ENCODE results near the gene SIDT2.

SIDT2 gene

DNA sequence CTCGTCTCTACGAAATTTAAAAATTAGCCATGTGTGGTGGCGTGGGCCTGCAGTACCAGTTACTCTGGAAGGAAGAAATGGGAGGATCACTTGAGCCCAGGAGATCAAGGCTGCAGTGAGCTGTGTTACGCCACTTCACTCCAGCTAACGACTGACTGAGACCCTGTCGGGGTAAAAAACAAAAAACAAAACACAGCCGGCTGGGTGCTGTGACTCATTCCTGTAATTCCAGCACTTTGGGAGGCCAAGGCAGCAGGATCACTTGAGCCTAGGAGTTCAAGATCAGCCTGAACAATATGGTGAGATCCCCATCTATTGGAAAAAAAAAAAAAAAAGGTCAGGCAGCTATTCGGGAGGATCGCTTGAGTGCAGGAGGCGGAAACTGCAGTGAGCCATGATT is 32.0 kb upstream of the SIDT2 start:
- H3K9me3 ChIP-seq (ENCODE audit: low read length) = no peaks in the 10 kb centered on the region
- H3K4me3 ChIP-seq (ENCODE audit: low read depth in 1 of 2, low read length in 2 of 2) = no peak overlapping the region
- no peak overlapping the region for H3K9ac ChIP-seq (ENCODE audit: low read length)
- H3K27ac ChIP-seq (ENCODE audit: low read depth, low read length) = no peak overlapping the region
- no peaks in the 10 kb centered on the region for H3K27me3 ChIP-seq (ENCODE audit: control insufficient read depth in 1 of 2, insufficient read depth in 2 of 2, low read length in 2 of 2)
- H3K4me1 ChIP-seq (ENCODE audit: insufficient read depth, low read length) = peaks cover 28% of the 10 kb centered on the region
- no peaks in the 10 kb centered on the region for H3K36me3 ChIP-seq (ENCODE audit: insufficient read depth, low read length)

DNA sequence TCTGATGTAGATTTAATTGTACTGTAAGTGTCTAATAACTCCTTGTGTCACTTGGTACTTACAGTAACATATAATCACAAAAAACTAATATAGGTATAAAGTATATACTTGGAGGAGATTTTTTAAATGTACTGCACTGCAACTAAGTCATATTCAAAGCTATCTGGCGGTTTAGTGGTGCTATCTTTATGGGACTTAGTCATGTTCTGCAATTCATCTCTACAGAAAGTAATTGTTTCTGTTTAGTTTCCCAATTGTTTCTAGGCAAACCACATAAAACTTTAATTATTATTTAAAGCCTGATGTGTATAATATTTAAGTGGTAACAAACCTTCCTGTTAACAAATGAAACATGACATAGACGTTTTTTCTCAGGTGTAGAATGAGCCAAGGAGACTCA is 26.5 kb upstream of the SIDT2 start:
- Histone ChIP-seq H3K27me3 (ENCODE audit: control insufficient read depth in 1 of 2, insufficient read depth in 2 of 2, low read length in 2 of 2) (no peaks in the 10 kb centered on the region), H3K4me1 (ENCODE audit: insufficient read depth, low read length) (peaks cover 12% of the 10 kb centered on the region), H3K9ac (ENCODE audit: low read length) (no peak overlapping the region), H3K36me3 (ENCODE audit: insufficient read depth, low read length) (peaks cover 7% of the 10 kb centered on the region), H3K9me3 (ENCODE audit: low read length) (no peaks in the 10 kb centered on the region), H3K27ac (ENCODE audit: low read depth, low read length) (no peak overlapping the region), H3K4me3 (ENCODE audit: low read depth in 1 of 2, low read length in 2 of 2) (no peak overlapping the region)

DNA sequence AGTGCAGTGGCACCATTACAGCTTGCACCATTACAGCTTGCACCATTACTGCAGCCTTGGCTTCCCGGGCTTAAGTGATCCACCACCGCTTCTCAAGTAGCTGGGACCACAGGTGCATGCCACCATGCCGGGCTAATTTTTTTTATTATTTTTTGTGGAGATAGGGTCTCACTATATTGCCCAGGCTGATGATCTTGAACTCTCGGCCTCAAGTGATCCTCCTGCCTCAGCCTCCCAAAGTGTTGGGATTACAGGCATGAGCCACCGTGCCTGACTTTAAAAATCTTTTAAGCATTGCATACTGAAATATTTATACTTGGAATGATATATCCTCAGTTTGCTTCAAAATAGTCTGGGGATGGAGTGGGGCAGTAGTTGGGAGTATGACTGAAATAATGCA is 24.1 kb upstream of the SIDT2 start:
- Histone ChIP-seq H3K4me1 (ENCODE audit: insufficient read depth, low read length) (peaks cover 3% of the 10 kb centered on the region), H3K9me3 (ENCODE audit: low read length) (no peaks in the 10 kb centered on the region), H3K27ac (ENCODE audit: low read depth, low read length) (no peak overlapping the region), H3K9ac (ENCODE audit: low read length) (no peak overlapping the region), H3K36me3 (ENCODE audit: insufficient read depth, low read length) (peaks cover 7% of the 10 kb centered on the region), H3K27me3 (ENCODE audit: control insufficient read depth in 1 of 2, insufficient read depth in 2 of 2, low read length in 2 of 2) (no peaks in the 10 kb centered on the region), H3K4me3 (ENCODE audit: low read depth in 1 of 2, low read length in 2 of 2) (no peak overlapping the region)

DNA sequence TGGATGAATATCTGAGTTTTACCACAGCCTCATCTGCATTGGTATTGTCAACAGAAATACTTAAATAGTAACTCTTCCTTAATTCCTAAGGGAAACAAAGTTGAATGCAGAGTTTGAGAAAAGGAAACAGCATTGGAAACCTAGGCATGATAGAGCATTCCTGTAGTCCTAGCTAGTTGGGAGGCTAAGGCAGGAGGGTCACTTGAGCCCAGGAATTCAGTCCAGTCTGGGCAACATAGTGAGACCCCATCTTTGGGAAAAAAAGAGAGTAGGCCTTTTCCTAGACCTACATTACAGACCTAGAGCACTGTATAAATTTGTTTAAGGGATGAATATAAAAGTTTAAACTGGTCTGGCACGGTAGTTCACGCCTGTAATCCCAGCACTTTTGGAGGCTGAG is 21.0 kb upstream of the SIDT2 start:
- H3K27me3 ChIP-seq (ENCODE audit: control insufficient read depth in 1 of 2, insufficient read depth in 2 of 2, low read length in 2 of 2) = no peaks in the 10 kb centered on the region
- no peaks in the 10 kb centered on the region for H3K9me3 ChIP-seq (ENCODE audit: low read length)
- H3K4me1 ChIP-seq (ENCODE audit: insufficient read depth, low read length) = no peaks in the 10 kb centered on the region
- H3K4me3 ChIP-seq (ENCODE audit: low read depth in 1 of 2, low read length in 2 of 2) = no peak overlapping the region
- H3K9ac ChIP-seq (ENCODE audit: low read length) = no peak overlapping the region
- no peak overlapping the region for H3K27ac ChIP-seq (ENCODE audit: low read depth, low read length)
- peaks cover 26% of the 10 kb centered on the region for H3K36me3 ChIP-seq (ENCODE audit: insufficient read depth, low read length)

DNA sequence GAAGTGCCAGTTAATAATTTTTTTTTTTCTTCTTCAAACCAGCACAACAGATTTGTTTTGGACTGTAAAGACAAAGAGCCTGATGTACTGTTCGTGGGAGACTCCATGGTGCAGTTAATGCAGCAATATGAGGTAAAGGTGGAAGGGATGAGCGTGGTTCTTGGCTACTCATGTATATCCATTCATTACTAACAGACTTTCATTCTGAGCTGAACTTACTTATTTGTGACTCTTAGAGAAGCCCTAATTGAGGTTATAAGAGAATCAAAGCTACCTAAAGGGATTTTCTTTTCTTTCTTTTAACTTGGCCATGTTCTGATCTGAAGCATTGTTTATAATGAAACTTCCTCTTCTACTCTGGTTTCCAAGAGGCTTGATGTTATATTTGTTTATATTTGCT is 18.7 kb upstream of the SIDT2 start:
- Histone ChIP-seq H3K36me3 (ENCODE audit: insufficient read depth, low read length) (peaks cover 39% of the 10 kb centered on the region), H3K27ac (ENCODE audit: low read depth, low read length) (no peak overlapping the region), H3K9ac (ENCODE audit: low read length) (no peak overlapping the region), H3K4me3 (ENCODE audit: low read depth in 1 of 2, low read length in 2 of 2) (no peak overlapping the region), H3K27me3 (ENCODE audit: control insufficient read depth in 1 of 2, insufficient read depth in 2 of 2, low read length in 2 of 2) (no peaks in the 10 kb centered on the region), H3K9me3 (ENCODE audit: low read length) (no peaks in the 10 kb centered on the region), H3K4me1 (ENCODE audit: insufficient read depth, low read length) (no peaks in the 10 kb centered on the region)

DNA sequence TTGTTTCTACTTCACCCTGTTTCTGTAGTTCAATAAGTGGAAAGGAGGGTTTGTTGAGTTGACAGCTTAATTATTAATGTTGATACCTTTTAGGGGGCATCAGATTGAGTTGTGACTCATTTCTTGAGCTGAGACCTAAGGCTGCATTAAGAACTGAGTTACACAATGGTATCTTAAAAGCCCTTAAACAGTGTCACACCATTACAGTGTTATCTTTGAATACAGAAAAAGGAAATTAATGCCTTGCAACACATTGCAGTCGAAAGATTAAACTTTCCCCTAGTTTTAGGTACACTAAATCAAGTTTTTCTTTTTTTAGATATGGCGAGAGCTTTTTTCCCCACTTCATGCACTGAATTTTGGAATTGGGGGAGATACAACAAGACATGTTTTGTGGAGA is 17.7 kb upstream of the SIDT2 start:
- H3K36me3 ChIP-seq (ENCODE audit: insufficient read depth, low read length) = peaks cover 44% of the 10 kb centered on the region
- no peaks in the 10 kb centered on the region for H3K9me3 ChIP-seq (ENCODE audit: low read length)
- no peak overlapping the region for H3K9ac ChIP-seq (ENCODE audit: low read length)
- no peaks in the 10 kb centered on the region for H3K4me1 ChIP-seq (ENCODE audit: insufficient read depth, low read length)
- H3K27ac ChIP-seq (ENCODE audit: low read depth, low read length) = no peak overlapping the region
- no peaks in the 10 kb centered on the region for H3K27me3 ChIP-seq (ENCODE audit: control insufficient read depth in 1 of 2, insufficient read depth in 2 of 2, low read length in 2 of 2)
- H3K4me3 ChIP-seq (ENCODE audit: low read depth in 1 of 2, low read length in 2 of 2) = no peak overlapping the region

DNA sequence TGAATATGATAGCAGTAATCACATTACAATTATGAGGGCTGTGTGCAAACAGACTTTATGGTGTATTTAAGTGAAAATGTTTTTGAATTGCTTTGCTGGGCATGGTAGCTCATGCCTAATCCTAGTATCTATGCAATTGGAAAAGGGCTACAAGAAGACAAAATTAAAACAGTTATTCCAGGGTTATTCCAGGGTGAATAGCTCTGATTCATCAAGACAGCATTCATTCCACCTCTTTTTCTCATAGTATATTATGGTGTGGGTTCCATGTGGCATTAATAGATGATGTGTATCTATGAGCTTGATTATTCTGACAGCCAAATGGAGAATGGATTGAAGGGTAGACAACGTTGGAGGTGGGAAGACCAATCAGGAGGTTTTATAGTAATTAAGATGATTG is 12.1 kb upstream of the SIDT2 start:
- H3K27me3 ChIP-seq (ENCODE audit: control insufficient read depth in 1 of 2, insufficient read depth in 2 of 2, low read length in 2 of 2) = no peaks in the 10 kb centered on the region
- H3K36me3 ChIP-seq (ENCODE audit: insufficient read depth, low read length) = peaks cover 44% of the 10 kb centered on the region
- H3K9me3 ChIP-seq (ENCODE audit: low read length) = no peaks in the 10 kb centered on the region
- no peak overlapping the region for H3K27ac ChIP-seq (ENCODE audit: low read depth, low read length)
- no peak overlapping the region for H3K4me3 ChIP-seq (ENCODE audit: low read depth in 1 of 2, low read length in 2 of 2)
- no peak overlapping the region for H3K9ac ChIP-seq (ENCODE audit: low read length)
- peaks cover 13% of the 10 kb centered on the region for H3K4me1 ChIP-seq (ENCODE audit: insufficient read depth, low read length)

DNA sequence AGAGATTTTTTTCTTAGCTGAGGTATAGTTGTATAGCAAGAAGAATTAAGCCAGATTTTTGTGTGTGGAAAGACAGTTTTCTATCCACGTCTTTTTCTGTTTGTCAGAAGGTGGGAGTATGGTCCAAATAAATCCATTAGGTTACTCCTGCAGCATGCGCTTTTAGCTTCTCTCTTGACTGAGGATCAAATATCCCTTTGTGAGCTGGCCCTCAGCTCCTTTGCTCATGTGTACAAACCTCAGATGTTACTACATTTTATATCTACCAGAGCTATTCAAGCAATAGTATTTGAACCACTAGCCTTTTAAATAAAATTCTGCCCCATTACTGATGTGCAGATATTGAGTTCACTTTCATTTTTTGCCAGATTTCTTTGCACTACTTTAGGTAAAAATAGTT is 8.8 kb upstream of the SIDT2 start:
- H3K4me3 ChIP-seq (ENCODE audit: low read depth in 1 of 2, low read length in 2 of 2) = no peak overlapping the region
- H3K27me3 ChIP-seq (ENCODE audit: control insufficient read depth in 1 of 2, insufficient read depth in 2 of 2, low read length in 2 of 2) = no peaks in the 10 kb centered on the region
- H3K4me1 ChIP-seq (ENCODE audit: insufficient read depth, low read length) = peaks cover 13% of the 10 kb centered on the region
- no peak overlapping the region for H3K27ac ChIP-seq (ENCODE audit: low read depth, low read length)
- H3K36me3 ChIP-seq (ENCODE audit: insufficient read depth, low read length) = peaks cover 22% of the 10 kb centered on the region
- H3K9ac ChIP-seq (ENCODE audit: low read length) = no peak overlapping the region
- H3K9me3 ChIP-seq (ENCODE audit: low read length) = no peaks in the 10 kb centered on the region

DNA sequence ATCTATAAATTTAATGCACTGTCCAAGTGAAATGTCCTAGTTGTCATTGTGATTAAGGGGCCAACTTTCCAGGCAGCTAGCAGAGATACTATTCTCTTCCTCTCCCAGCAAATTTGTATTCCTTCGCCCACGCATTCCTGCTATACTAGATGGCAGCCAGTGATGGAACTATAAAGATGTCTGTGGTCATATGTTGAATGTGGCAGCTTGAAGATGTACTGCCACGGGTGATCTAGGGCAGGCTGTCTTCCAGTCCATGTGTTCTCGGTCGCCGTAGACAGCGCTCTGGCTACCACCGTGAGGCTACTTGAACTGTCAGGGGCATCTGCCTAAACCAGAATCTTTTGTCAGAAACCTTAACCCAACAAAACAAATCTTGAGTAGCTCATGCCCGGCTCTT is 8.3 kb upstream of the SIDT2 start:
- no peak overlapping the region for H3K4me3 ChIP-seq (ENCODE audit: low read depth in 1 of 2, low read length in 2 of 2)
- no peak overlapping the region for H3K9ac ChIP-seq (ENCODE audit: low read length)
- H3K4me1 ChIP-seq (ENCODE audit: insufficient read depth, low read length) = peaks cover 13% of the 10 kb centered on the region
- H3K27ac ChIP-seq (ENCODE audit: low read depth, low read length) = no peak overlapping the region
- peaks cover 21% of the 10 kb centered on the region for H3K36me3 ChIP-seq (ENCODE audit: insufficient read depth, low read length)
- no peaks in the 10 kb centered on the region for H3K9me3 ChIP-seq (ENCODE audit: low read length)
- H3K27me3 ChIP-seq (ENCODE audit: control insufficient read depth in 1 of 2, insufficient read depth in 2 of 2, low read length in 2 of 2) = no peaks in the 10 kb centered on the region

DNA sequence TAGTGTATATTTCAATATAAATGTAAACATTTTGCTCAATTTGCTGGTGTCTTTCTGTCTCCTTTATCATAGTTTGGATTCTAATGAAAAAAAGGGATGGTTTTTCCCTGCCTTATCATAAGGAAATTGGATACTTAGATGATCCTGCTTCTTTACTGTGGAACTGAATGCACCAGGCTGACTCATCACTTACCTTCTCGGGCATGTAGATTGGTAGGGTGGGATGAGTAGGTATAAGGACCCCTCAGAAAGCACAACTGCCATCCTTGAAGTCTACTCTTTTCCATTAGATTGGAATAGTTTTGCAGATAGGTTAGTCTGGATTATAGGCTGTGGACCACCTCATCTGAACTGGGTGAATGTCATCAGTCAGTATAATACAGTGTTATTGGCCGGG is 7.5 kb upstream of the SIDT2 start:
- H3K27ac ChIP-seq (ENCODE audit: low read depth, low read length) = no peak overlapping the region

DNA sequence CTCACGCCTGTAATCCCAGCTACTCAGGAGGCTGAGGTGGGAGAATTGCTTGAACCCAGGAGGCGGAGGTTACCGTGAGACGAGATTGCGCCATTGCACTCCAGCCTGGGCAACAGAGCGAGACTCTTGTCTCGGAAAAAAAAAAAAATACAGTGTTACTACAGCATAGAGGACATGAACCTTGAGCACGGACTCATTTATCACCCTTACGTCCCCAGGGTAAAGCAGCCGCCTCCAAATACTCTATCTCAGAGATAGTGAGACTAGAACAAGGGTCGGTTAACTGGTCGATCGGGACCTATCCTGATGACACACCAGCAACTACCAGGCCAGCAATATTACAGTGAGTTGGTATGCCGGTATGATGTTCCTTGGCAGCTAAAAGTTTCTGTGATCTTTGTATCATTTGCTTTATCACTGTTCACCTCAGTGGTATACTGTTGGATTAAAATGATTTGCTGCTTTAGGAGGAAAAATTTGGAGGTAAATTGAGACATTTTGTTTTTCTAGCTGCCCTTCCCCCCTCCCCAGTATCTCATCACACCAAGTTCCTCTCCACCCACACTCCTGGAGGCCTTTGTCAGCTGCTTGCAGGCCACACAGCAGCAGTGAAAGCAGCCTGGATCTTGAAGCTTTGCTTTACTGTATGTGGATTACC is 7.0 kb upstream of the SIDT2 start:
- no peak overlapping the region for H3K4me3 ChIP-seq (ENCODE audit: low read depth in 1 of 2, low read length in 2 of 2)
- peaks cover 10% of the 10 kb centered on the region for H3K36me3 ChIP-seq (ENCODE audit: insufficient read depth, low read length)
- peaks cover 13% of the 10 kb centered on the region for H3K4me1 ChIP-seq (ENCODE audit: insufficient read depth, low read length)
- H3K9me3 ChIP-seq (ENCODE audit: low read length) = no peaks in the 10 kb centered on the region
- H3K9ac ChIP-seq (ENCODE audit: low read length) = no peak overlapping the region
- H3K27me3 ChIP-seq (ENCODE audit: control insufficient read depth in 1 of 2, insufficient read depth in 2 of 2, low read length in 2 of 2) = no peaks in the 10 kb centered on the region
- no peak overlapping the region for H3K27ac ChIP-seq (ENCODE audit: low read depth, low read length)

More for the DNA sequence above, 7.5 kb upstream of the SIDT2 start:
- Histone ChIP-seq H3K36me3 (ENCODE audit: insufficient read depth, low read length) (peaks cover 13% of the 10 kb centered on the region), H3K9me3 (ENCODE audit: low read length) (no peaks in the 10 kb centered on the region), H3K4me1 (ENCODE audit: insufficient read depth, low read length) (peaks cover 13% of the 10 kb centered on the region), H3K9ac (ENCODE audit: low read length) (no peak overlapping the region), H3K27me3 (ENCODE audit: control insufficient read depth in 1 of 2, insufficient read depth in 2 of 2, low read length in 2 of 2) (no peaks in the 10 kb centered on the region), H3K4me3 (ENCODE audit: low read depth in 1 of 2, low read length in 2 of 2) (no peak overlapping the region)

DNA sequence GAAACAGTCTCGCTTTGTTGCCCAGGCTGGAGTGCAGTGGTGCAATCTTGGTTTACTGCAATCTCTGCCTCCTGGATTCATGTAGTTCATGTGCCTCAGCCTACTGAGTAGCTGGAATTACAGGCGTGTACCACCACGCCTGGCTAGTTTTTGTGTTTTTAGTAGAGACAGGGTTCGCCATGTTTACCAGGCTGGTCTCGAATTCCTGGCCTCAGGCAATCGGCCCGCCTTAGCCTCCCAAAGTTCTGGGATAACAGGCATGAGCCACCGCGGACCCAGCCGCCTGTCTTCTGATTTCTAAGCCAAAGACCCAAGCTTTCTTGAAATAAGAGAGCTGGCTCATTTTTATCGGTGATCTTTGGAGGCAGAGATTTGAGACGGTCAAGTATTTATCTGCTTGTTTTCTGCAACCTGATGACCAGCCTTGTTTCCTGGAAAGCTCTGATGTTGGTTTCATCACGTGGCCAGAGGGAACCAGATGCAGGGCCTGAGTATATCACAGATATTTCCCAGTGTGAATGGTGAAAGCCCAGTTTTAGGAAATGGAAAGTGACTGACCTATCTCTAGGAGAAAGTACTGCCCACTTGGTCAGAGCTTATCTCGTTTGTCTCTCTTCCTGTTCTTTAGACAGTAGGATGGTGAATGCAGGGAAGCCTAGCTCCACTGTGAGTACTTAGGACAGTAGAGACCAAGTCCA is 5.7 kb upstream of the SIDT2 start:
- peaks cover 16% of the 10 kb centered on the region for H3K4me1 ChIP-seq (ENCODE audit: insufficient read depth, low read length)
- no peaks in the 10 kb centered on the region for H3K9me3 ChIP-seq (ENCODE audit: low read length)
- H3K4me3 ChIP-seq (ENCODE audit: low read depth in 1 of 2, low read length in 2 of 2) = no peak overlapping the region
- no peaks in the 10 kb centered on the region for H3K27me3 ChIP-seq (ENCODE audit: control insufficient read depth in 1 of 2, insufficient read depth in 2 of 2, low read length in 2 of 2)
- H3K27ac ChIP-seq (ENCODE audit: low read depth, low read length) = no peak overlapping the region
- H3K9ac ChIP-seq (ENCODE audit: low read length) = no peak overlapping the region
- H3K36me3 ChIP-seq (ENCODE audit: insufficient read depth, low read length) = peaks cover 6% of the 10 kb centered on the region
